ENCODE data around the gene IMP3. TPM values are rescaled to one million over a fixed set of nuclear protein-coding genes. Genes with fewer than 3 reads are reported as not detected.
"Not testable (repeated sequence)": the region's sequence is repeated elsewhere in the genome, so short reads cannot be mapped to it uniquely, and the experiment has no call there.

Gene IMP3
- 10 to 100 TPM; 41.6 to 51.0 (median 43.8) TPM for total RNA-seq
- polyA plus RNA-seq: 10 to 100 TPM; 45.0 to 95.9 (median 87.3) TPM
- long read RNA-seq, donor 1, transcript IMP3-202 (1 exons, 1,237 nt): major isoform, 49 of 49 reads
- long read RNA-seq, donor 1, partial matches to known transcripts: 0 of 49 reads
- long read RNA-seq, donor 1, other reads (novel, unspliced or antisense): 0 of 49 reads
- long read RNA-seq, donor 2, transcript IMP3-202 (1 exons, 1,237 nt): major isoform, 118 of 121 reads
- long read RNA-seq, donor 2, partial matches to known transcripts: 0 of 121 reads
- long read RNA-seq, donor 2, other reads (novel, unspliced or antisense): 3 of 121 reads

GRCh38 chr15:75639709-75640482 is at the start of gene IMP3:
TSS of gene IMP3 (minus strand) at chr15:75640224. CDS start at chr15:75640168, 56 bp downstream.
- Histone ChIP-seq H3K9me3 (no peaks in the 10 kb centered on the region), H3K4me1 (peaks cover 23% of the 10 kb centered on the region), H3K27me3 (ENCODE audit: insufficient read depth in 3 of 3, low read length in 2 of 3) (no peaks in the 10 kb centered on the region), H3K4me3 (peak within 1 kb of the TSS; percentile 94), H3K27ac (peak within 1 kb of the TSS; percentile 96), H3K36me3 (ENCODE audit: insufficient read depth in 1 of 2, low read depth in 1 of 2) (no peaks in the 10 kb centered on the region)
- ATAC-seq (peak; percentile 94 to 98 (median 96)), DNase-seq (peak; percentile 94 to 97)
- intact Hi-C loops (cut with DNase I): loop anchor here in 1 of 2 donors (2.0 to 5.0 kb wide), 3 partner anchors 45 to 273 kb away; partner anchors contain the start of gene MAN2C1
- TF ChIP-seq CTCF (IDR thresholded peaks at IDR 0.05): no peak
- 0 to 1% (median 0%) methylated on average over 68 to 83 of the region's 83 CpGs for WGBS, 3 donors

GRCh38 chr15:75689429-75689828 is 49.4 kb upstream of the IMP3 start:
- not testable (repeated sequence) for H3K4me3 ChIP-seq; ATAC-seq; DNase-seq; H3K9me3 ChIP-seq; H3K27me3 ChIP-seq (ENCODE audit: insufficient read depth in 3 of 3, low read length in 2 of 3); H3K27ac ChIP-seq
- intact Hi-C loops (cut with DNase I): loop anchor here (2.0 to 5.0 kb wide), 2 partner anchors 33 to 41 kb away; a partner anchor contains a TSS
- peaks cover 12% of the 10 kb centered on the region for H3K4me1 ChIP-seq
- H3K36me3 ChIP-seq (ENCODE audit: insufficient read depth in 1 of 2, low read depth in 1 of 2): peaks cover 0 to 45% of the 10 kb centered on the region in 2 donors
- WGBS, 3 donors: 69 to 82% (median 82%) methylated on average over 20 of the region's 20 CpGs

GRCh38 chr15:75688831-75689230 is 48.8 kb upstream of the IMP3 start:
- Histone ChIP-seq H3K36me3 (ENCODE audit: insufficient read depth in 1 of 2, low read depth in 1 of 2) (peaks cover 0 to 47% of the 10 kb centered on the region in 2 donors), H3K27ac (no peak overlapping the region), H3K4me1 (peaks cover 6% of the 10 kb centered on the region), H3K4me3 (no peak overlapping the region), H3K9me3 (no peaks in the 10 kb centered on the region), H3K27me3 (ENCODE audit: insufficient read depth in 3 of 3, low read length in 2 of 3) (no peaks in the 10 kb centered on the region)
- TF ChIP-seq CTCF (IDR thresholded peaks at IDR 0.05): no peak
- WGBS, 3 donors: 93 to 95% (median 94%) methylated on average over 25 to 26 of the region's 26 CpGs
- DNase-seq: no peak
- no peak for ATAC-seq
- intact Hi-C loops (cut with DNase I): loop anchor here (2.0 to 5.0 kb wide), 2 partner anchors 33 to 42 kb away; a partner anchor contains a TSS

- no peak for DNase-seq
- ATAC-seq: no peak
- Histone ChIP-seq H3K9me3 (no peaks in the 10 kb centered on the region), H3K36me3 (ENCODE audit: insufficient read depth in 1 of 2, low read depth in 1 of 2) (peaks cover 0 to 47% of the 10 kb centered on the region in 2 donors), H3K27me3 (ENCODE audit: insufficient read depth in 3 of 3, low read length in 2 of 3) (no peaks in the 10 kb centered on the region), H3K27ac (no peak overlapping the region), H3K4me1 (no peaks in the 10 kb centered on the region), H3K4me3 (no peak overlapping the region)
- WGBS, 3 donors: 91 to 95% (median 92%) methylated on average over 7 of the region's 7 CpGs
- intact Hi-C loops (cut with DNase I): loop anchor here (2.0 to 5.0 kb wide), 2 partner anchors 34 to 43 kb away; a partner anchor contains a TSS
- no peak for TF ChIP-seq CTCF (IDR thresholded peaks at IDR 0.05)
Observed at GRCh38 chr15:75688278-75688557, 48.2 kb upstream of the IMP3 start.
